ENCODE results near the gene AKAP13. TPM values are rescaled to one million over a fixed set of nuclear protein-coding genes. Genes with fewer than 3 reads are reported as not detected.

Gene AKAP13
- polyA plus RNA-seq, 1 of the 3 experiments (the other 2 are of a cell fraction): 8.4 TPM

DNA sequence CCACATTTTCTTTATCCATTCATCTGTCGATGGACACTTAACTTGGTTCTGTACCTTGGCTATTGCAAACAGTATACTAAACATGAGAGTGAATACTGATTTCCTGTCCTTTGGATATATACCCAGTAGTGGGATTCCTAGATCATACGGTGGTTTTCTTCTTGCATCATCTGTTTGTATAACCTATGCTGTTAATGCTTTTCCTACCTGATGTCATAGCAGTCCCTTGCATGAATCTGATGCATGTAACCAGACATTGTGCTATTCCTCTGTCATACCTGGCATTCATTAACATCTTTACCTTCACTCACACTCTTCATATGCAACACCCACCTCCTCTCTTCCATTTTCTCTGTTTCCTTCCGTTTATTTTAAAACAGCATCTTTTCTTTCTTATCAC, 229.1 kb downstream of the AKAP13 start:
- Histone ChIP-seq H3K4me3 (ENCODE audit: low read depth in 2 of 2, low read length in 1 of 2) (no peak overlapping the region), H3K27ac (ENCODE audit: low read depth in 2 of 2, low read length in 1 of 2) (peak overlapping the region in 1 of 2 experiments; percentile 16; a peak in 1 of 4 replicates), H3K4me2 (no peak overlapping the region), H3K36me3 (replicated peaks in 1 of 2; ENCODE audit: control insufficient read depth in 1 of 2, insufficient read depth in 2 of 2, low read length in 1 of 2) (peaks cover 0 to 3% of the 10 kb centered on the region in 2 experiments), H3K27me3 (ENCODE audit: insufficient read depth) (no peaks in the 10 kb centered on the region), H2AFZ (ENCODE audit: low read depth) (no peak overlapping the region), H3K9me2 (no peaks in the 10 kb centered on the region), H3K4me1 (ENCODE audit: control insufficient read depth in 1 of 2, insufficient read depth in 2 of 2, low read depth in 1 of 2, low read length in 1 of 2) (peaks cover 2 to 23% of the 10 kb centered on the region in 2 experiments), H3K79me2 (ENCODE audit: insufficient read depth) (peaks cover 7% of the 10 kb centered on the region; the same call in 1 of the 2 replicates), H3F3A (replicated peaks; ENCODE audit: insufficient read depth) (peaks cover 33% of the 10 kb centered on the region), H4K20me1 (ENCODE audit: insufficient read depth) (no peaks in the 10 kb centered on the region), H3K9ac (no peak overlapping the region), H3K9me3 (no peaks in the 10 kb centered on the region)
- TF ChIP-seq NFIC (IDR thresholded peaks at IDR 0.05; ENCODE audit: borderline replicate concordance): no peak
- no peak for TF ChIP-seq TAF1 (IDR thresholded peaks at IDR 0.05; ENCODE audit: borderline replicate concordance, low read depth, low read length)
- TF ChIP-seq GATA2 (CRISPR knock-in tag; IDR thresholded peaks at IDR 0.05): no peak
- TF ChIP-seq MXI1 (IDR thresholded peaks at IDR 0.05; ENCODE audit: low read depth, low read length): no peak
- no peak for TF ChIP-seq EP300 (IDR thresholded peaks at IDR 0.05; ENCODE audit: borderline replicate concordance in 1 of 2, low read depth in 1 of 2, low read length in 1 of 2)
- no peak for TF ChIP-seq SMC3 (IDR thresholded peaks at IDR 0.05; ENCODE audit: low read depth, low read length)
- no peak for TF ChIP-seq YY1 (IDR thresholded peaks at IDR 0.05; ENCODE audit: low read depth)
- no peak for TF ChIP-seq SIN3A (IDR thresholded peaks at IDR 0.05; ENCODE audit: borderline replicate concordance, low read depth, low read length)
- TF ChIP-seq RCOR1 (IDR thresholded peaks at IDR 0.05; ENCODE audit: low read length): no peak
- TF ChIP-seq JUND (IDR thresholded peaks at IDR 0.05): no peak
- TF ChIP-seq, protein P1, sequence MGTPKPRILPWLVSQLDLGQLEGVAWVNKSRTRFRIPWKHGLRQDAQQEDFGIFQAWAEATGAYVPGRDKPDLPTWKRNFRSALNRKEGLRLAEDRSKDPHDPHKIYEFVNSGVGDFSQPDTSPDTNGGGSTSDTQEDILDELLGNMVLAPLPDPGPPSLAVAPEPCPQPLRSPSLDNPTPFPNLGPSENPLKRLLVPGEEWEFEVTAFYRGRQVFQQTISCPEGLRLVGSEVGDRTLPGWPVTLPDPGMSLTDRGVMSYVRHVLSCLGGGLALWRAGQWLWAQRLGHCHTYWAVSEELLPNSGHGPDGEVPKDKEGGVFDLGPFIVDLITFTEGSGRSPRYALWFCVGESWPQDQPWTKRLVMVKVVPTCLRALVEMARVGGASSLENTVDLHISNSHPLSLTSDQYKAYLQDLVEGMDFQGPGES (IDR thresholded peaks at IDR 0.05; ENCODE audit: low read depth, low read length): no peak
- TF ChIP-seq FOXJ3 (CRISPR knock-in tag; IDR thresholded peaks at IDR 0.05): no peak
- no peak for TF ChIP-seq RAD21 (IDR thresholded peaks at IDR 0.05; ENCODE audit: low read length)
- 84% methylated on average over 3 of the region's 3 CpGs for WGBS (ENCODE audit: low lambda C conversion rate)
- CTCF ChIA-PET: interaction anchor here (1.6 kb wide), 1 partner anchor 120 kb away, joined by 5 read pairs; no protein-coding TSS in a partner anchor
- POLR2A ChIA-PET: no interaction called here
- no peak for DNase-seq

DNA sequence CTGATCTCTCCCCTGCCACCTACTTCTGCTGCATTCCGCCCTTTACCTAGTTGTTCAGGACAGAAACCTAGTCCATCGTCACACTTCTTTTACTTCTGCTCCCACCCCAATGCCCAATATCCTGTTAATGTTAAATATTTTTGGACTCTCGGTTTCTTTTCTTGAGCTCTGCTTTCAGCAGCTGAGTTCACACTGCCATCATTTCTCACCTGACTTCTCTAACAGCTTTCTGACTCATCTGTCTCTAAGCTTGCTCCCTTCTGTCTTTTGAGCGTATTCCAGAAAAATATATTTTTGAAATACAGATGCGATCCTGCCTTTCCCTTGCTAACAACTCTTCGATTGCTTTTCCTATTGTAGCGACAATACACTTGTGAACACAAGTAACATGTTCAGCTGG, 231.0 kb downstream of the AKAP13 start:
- Histone ChIP-seq H3K4me1 (ENCODE audit: control insufficient read depth in 1 of 2, insufficient read depth in 2 of 2, low read depth in 1 of 2, low read length in 1 of 2) (peaks cover 10 to 37% of the 10 kb centered on the region in 2 experiments), H2AFZ (ENCODE audit: low read depth) (no peak overlapping the region), H3K27me3 (ENCODE audit: insufficient read depth) (no peaks in the 10 kb centered on the region), H3K9ac (no peak overlapping the region), H3K79me2 (ENCODE audit: insufficient read depth) (peaks cover 11% of the 10 kb centered on the region; the same call in 1 of the 2 replicates), H3K9me2 (no peaks in the 10 kb centered on the region), H4K20me1 (ENCODE audit: insufficient read depth) (no peaks in the 10 kb centered on the region), H3K36me3 (replicated peaks in 1 of 2; ENCODE audit: control insufficient read depth in 1 of 2, insufficient read depth in 2 of 2, low read length in 1 of 2) (peaks cover 0 to 3% of the 10 kb centered on the region in 2 experiments), H3K9me3 (no peaks in the 10 kb centered on the region), H3K27ac (ENCODE audit: low read depth in 2 of 2, low read length in 1 of 2) (no peak overlapping the region), H3K4me2 (no peak overlapping the region), H3F3A (replicated peaks; ENCODE audit: insufficient read depth) (peaks cover 36% of the 10 kb centered on the region), H3K4me3 (ENCODE audit: low read depth in 2 of 2, low read length in 1 of 2) (no peak overlapping the region)
- POLR2A ChIA-PET: no interaction called here
- 97% methylated on average over 7 of the region's 7 CpGs for WGBS (ENCODE audit: low lambda C conversion rate)
- DNase-seq: no peak
- CTCF ChIA-PET: interaction anchor here (1.6 kb wide), 1 partner anchor 118 kb away, joined by 5 read pairs; no protein-coding TSS in a partner anchor
- TF ChIP-seq EZH2phosphoT487 (IDR thresholded peaks at IDR 0.05; ENCODE audit: borderline replicate concordance, low read depth) (no peak), RAD21 (IDR thresholded peaks at IDR 0.05; ENCODE audit: low read length) (no peak), SIN3A (IDR thresholded peaks at IDR 0.05; ENCODE audit: borderline replicate concordance, low read depth, low read length) (no peak), SMC3 (IDR thresholded peaks at IDR 0.05; ENCODE audit: low read depth, low read length) (no peak), GABPA (IDR thresholded peaks at IDR 0.05; ENCODE audit: low read depth) (no peak), NFIC (IDR thresholded peaks at IDR 0.05; ENCODE audit: borderline replicate concordance) (no peak), ELF1 (IDR thresholded peaks at IDR 0.05) (no peak), FOXM1 (IDR thresholded peaks at IDR 0.05; ENCODE audit: low read depth) (no peak), POLR2AphosphoS5 (IDR thresholded peaks at IDR 0.05; ENCODE audit: low read depth, low read length) (no peak), TEAD4 (IDR thresholded peaks at IDR 0.05; ENCODE audit: borderline replicate concordance, insufficient read depth) (no peak), YY1 (IDR thresholded peaks at IDR 0.05; ENCODE audit: low read depth) (no peak), FOSL2 (IDR thresholded peaks at IDR 0.05; ENCODE audit: borderline replicate concordance, low read depth) (no peak), RFX5 (IDR thresholded peaks at IDR 0.05; ENCODE audit: low read length) (no peak), CHD2 (IDR thresholded peaks at IDR 0.05; ENCODE audit: low read length, partially characterized antibody) (no peak)
- TF ChIP-seq, protein P2, sequence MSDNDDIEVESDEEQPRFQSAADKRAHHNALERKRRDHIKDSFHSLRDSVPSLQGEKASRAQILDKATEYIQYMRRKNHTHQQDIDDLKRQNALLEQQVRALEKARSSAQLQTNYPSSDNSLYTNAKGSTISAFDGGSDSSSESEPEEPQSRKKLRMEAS (IDR thresholded peaks at IDR 0.05; ENCODE audit: low read depth): no peak
- TF ChIP-seq, protein P3, sequence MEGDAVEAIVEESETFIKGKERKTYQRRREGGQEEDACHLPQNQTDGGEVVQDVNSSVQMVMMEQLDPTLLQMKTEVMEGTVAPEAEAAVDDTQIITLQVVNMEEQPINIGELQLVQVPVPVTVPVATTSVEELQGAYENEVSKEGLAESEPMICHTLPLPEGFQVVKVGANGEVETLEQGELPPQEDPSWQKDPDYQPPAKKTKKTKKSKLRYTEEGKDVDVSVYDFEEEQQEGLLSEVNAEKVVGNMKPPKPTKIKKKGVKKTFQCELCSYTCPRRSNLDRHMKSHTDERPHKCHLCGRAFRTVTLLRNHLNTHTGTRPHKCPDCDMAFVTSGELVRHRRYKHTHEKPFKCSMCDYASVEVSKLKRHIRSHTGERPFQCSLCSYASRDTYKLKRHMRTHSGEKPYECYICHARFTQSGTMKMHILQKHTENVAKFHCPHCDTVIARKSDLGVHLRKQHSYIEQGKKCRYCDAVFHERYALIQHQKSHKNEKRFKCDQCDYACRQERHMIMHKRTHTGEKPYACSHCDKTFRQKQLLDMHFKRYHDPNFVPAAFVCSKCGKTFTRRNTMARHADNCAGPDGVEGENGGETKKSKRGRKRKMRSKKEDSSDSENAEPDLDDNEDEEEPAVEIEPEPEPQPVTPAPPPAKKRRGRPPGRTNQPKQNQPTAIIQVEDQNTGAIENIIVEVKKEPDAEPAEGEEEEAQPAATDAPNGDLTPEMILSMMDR (IDR thresholded peaks at IDR 0.05): no peak
- TF ChIP-seq, protein P4, sequence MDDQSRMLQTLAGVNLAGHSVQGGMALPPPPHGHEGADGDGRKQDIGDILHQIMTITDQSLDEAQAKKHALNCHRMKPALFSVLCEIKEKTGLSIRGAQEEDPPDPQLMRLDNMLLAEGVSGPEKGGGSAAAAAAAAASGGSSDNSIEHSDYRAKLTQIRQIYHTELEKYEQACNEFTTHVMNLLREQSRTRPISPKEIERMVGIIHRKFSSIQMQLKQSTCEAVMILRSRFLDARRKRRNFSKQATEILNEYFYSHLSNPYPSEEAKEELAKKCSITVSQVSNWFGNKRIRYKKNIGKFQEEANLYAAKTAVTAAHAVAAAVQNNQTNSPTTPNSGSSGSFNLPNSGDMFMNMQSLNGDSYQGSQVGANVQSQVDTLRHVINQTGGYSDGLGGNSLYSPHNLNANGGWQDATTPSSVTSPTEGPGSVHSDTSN (IDR thresholded peaks at IDR 0.05): no peak

Data from SK-N-SH (cell line).